NCI-H460 (cell line): ENCODE results near the gene PHOX2A. TPM values are rescaled to one million over a fixed set of nuclear protein-coding genes. Genes with fewer than 3 reads are reported as not detected.

ENCODE experiments used
- DNase-seq: peaks from one replicate; pipeline ENCODE4 v3.0.0-alpha.2; 2016; ENCODE audit warnings: low read depth; ENCODE audit errors: extremely low read depth
- total RNA-seq: library from RNA; depleted of rRNA; stranded (reverse); fragments of >200 nt; shearing (Covaris generic); gene quantifications from 2 replicates; pipeline ENCODE4 v1.2.3, GENCODE V29; 2014

The PHOX2A gene
- total RNA-seq, 1 experiment from 2014 or later: not detected

GRCh38 chr11:72250661-72251464, 6.9 kb upstream of the PHOX2A start:
- DNase-seq: no peak

GRCh38 chr11:72249961-72250360, 6.0 kb upstream of the PHOX2A start:
- no peak for DNase-seq

GRCh38 chr11:72247584-72247983, 3.6 kb upstream of the PHOX2A start:
- DNase-seq: no peak

- DNase-seq: no peak
Observed at GRCh38 chr11:72245263-72245816, 1.4 kb upstream of the PHOX2A start.

- DNase-seq: no peak
Observed at GRCh38 chr11:72244361-72245262, 636 bp upstream of the PHOX2A start.

- DNase-seq: no peak
Observed at GRCh38 chr11:72243173-72244059, 560 bp downstream of the PHOX2A start.

- no peak for DNase-seq
Observed at GRCh38 chr11:72242141-72242540, 1.8 kb downstream of the PHOX2A start.

- no peak for DNase-seq
Observed at GRCh38 chr11:72241291-72241781, 2.6 kb downstream of the PHOX2A start.

GRCh38 chr11:72240461-72241290, 3.3 kb downstream of the PHOX2A start:
- DNase-seq: no peak

GRCh38 chr11:72239849-72240460, 4.0 kb downstream of the PHOX2A start:
- no peak for DNase-seq

GRCh38 chr11:72239313-72239848, 4.6 kb downstream of the PHOX2A start:
- DNase-seq: peak; percentile 18

GRCh38 chr11:72238492-72239312, 5.3 kb downstream of the PHOX2A start:
- DNase-seq: no peak

GRCh38 chr11:72238040-72238450, 5.9 kb downstream of the PHOX2A start:
- DNase-seq: peak; percentile 58

GRCh38 chr11:72237112-72237931, 6.7 kb downstream of the PHOX2A start:
- DNase-seq: no peak

GRCh38 chr11:72236774-72237111, 7.2 kb downstream of the PHOX2A start:
- no peak for DNase-seq

- no peak for DNase-seq
Observed at GRCh38 chr11:72236083-72236697, 7.8 kb downstream of the PHOX2A start.
